ENCODE data around the gene ARHGEF26. TPM values are rescaled to one million over a fixed set of nuclear protein-coding genes. Genes with fewer than 3 reads are reported as not detected.

Gene ARHGEF26
- total RNA-seq, 4 donors from 2014 or later = 124 to 158 (median 132) TPM

DNA sequence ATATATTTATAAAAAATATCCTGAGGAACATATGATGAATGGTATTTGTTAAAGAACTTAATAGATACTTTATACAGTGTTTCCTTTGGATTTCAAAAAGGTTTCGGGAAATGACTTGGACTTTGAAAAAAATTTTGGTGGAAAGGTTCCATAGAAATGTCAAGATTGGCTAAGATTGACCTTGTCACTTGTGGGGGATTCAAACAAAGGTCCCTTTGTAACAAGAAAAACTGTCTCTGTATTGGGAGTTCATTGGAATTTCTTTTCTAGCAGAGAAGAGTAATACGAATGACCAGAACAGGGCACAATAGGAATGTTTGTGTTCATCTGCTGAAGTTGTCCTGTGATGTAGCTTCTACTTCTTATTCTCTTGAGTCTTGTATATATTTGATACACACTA is 43.2 kb downstream of the ARHGEF26 start:
- H3K9me3 ChIP-seq = no peaks in the 10 kb centered on the region
- no peak for TF ChIP-seq POLR2A (IDR thresholded peaks at IDR 0.05; ENCODE audit: low read depth)
- no peak for TF ChIP-seq CTCF (IDR thresholded peaks at IDR 0.05)
- TF ChIP-seq POLR2AphosphoS5 (IDR thresholded peaks at IDR 0.05) = no peak
- no peak for TF ChIP-seq EP300 (IDR thresholded peaks at IDR 0.05)
- H3K4me3 ChIP-seq = no peak overlapping the region
- WGBS = 70% methylated on average over 2 of the region's 2 CpGs
- H3K4me1 ChIP-seq = peaks cover 0 to 56% (median 48%) of the 10 kb centered on the region in 4 donors
- peak overlapping the region in 1 of 4 donors; percentile 28 for H3K27ac ChIP-seq (replicated peaks in 1 of 4)
- intact Hi-C loops (cut with DNase I) = no loop called here
- H3K27me3 ChIP-seq = no peaks in the 10 kb centered on the region
- no peaks in the 10 kb centered on the region for H3K36me3 ChIP-seq
- no peak for DNase-seq (ENCODE audit: extremely low spot score)

GRCh38 chr3:154168998-154169795 is 48.0 kb downstream of the ARHGEF26 start:
- intact Hi-C loops (cut with DNase I) = no loop called here
- H3K36me3 ChIP-seq = no peaks in the 10 kb centered on the region

DNA sequence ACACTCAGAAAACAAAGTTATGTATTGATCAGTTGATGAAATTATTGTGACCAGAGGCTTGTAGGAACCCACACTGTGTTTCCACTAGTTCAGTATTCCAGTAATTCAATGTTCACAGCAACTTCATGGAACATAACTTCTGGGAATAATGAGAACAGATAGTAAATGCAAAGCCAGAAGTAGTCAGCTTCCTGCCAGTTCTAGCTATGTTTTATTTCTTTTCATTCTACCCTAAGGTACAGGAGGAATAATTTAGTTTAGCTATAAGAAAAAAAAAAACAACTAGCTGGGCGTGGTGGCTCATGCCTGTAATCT is 48.6 kb downstream of the ARHGEF26 start:
- DNase-seq (ENCODE audit: extremely low spot score) = no peak
- no peaks in the 10 kb centered on the region for H3K36me3 ChIP-seq
- intact Hi-C loops (cut with DNase I) = no loop called here
- H3K27me3 ChIP-seq = no peaks in the 10 kb centered on the region
- H3K4me3 ChIP-seq = no peak overlapping the region
- H3K4me1 ChIP-seq = peaks cover 0 to 72% (median 60%) of the 10 kb centered on the region in 4 donors
- WGBS = 96% methylated on average over 1 of the region's 1 CpG
- peak overlapping the region in 1 of 4 donors; percentile 24 for H3K27ac ChIP-seq (replicated peaks in 1 of 4)
- no peaks in the 10 kb centered on the region for H3K9me3 ChIP-seq
- no peak for TF ChIP-seq CTCF (IDR thresholded peaks at IDR 0.05)
- no peak for TF ChIP-seq POLR2AphosphoS5 (IDR thresholded peaks at IDR 0.05)
- TF ChIP-seq POLR2A (IDR thresholded peaks at IDR 0.05; ENCODE audit: low read depth) = no peak
- TF ChIP-seq EP300 (IDR thresholded peaks at IDR 0.05) = no peak

More at GRCh38 chr3:154168998-154169795, 48.0 kb downstream of the ARHGEF26 start:
- H3K4me3 ChIP-seq = no peak overlapping the region
- no peaks in the 10 kb centered on the region for H3K27me3 ChIP-seq
- no peaks in the 10 kb centered on the region for H3K9me3 ChIP-seq
- no peak for TF ChIP-seq POLR2AphosphoS5 (IDR thresholded peaks at IDR 0.05)
- no peak for TF ChIP-seq CTCF (IDR thresholded peaks at IDR 0.05)
- TF ChIP-seq POLR2A (IDR thresholded peaks at IDR 0.05; ENCODE audit: low read depth) = no peak
- no peak for TF ChIP-seq EP300 (IDR thresholded peaks at IDR 0.05)
- 88% methylated on average over 9 of the region's 9 CpGs for WGBS
- peak overlapping the region in 1 of 4 donors; percentile 24 for H3K27ac ChIP-seq (replicated peaks in 1 of 4)
- peaks cover 0 to 72% (median 59%) of the 10 kb centered on the region in 4 donors for H3K4me1 ChIP-seq
- no peak for DNase-seq (ENCODE audit: extremely low spot score)

GRCh38 chr3:154170300-154170699 is 49.1 kb downstream of the ARHGEF26 start:
- Histone ChIP-seq H3K27ac (replicated peaks in 1 of 4) (peak overlapping the region in 2 of 4 donors; percentile 22 to 24), H3K36me3 (no peaks in the 10 kb centered on the region), H3K4me3 (no peak overlapping the region), H3K27me3 (no peaks in the 10 kb centered on the region), H3K9me3 (no peaks in the 10 kb centered on the region), H3K4me1 (peaks cover 0 to 73% (median 61%) of the 10 kb centered on the region in 4 donors)
- intact Hi-C loops (cut with DNase I) = no loop called here
- TF ChIP-seq EP300 (IDR thresholded peaks at IDR 0.05) (no peak), POLR2AphosphoS5 (IDR thresholded peaks at IDR 0.05) (no peak), POLR2A (IDR thresholded peaks at IDR 0.05; ENCODE audit: low read depth) (no peak), CTCF (IDR thresholded peaks at IDR 0.05) (no peak)
- DNase-seq (ENCODE audit: extremely low spot score) = peak; percentile 12
- WGBS = 100% methylated on average over 1 of the region's 1 CpG
